OCI-LY1 (cell line): ENCODE results near the gene PCDHA1.
"Not testable (repeated sequence)": the region's sequence is repeated elsewhere in the genome, so short reads cannot be mapped to it uniquely, and the experiment has no call there.

Source experiments
- H2AFZ ChIP-seq: fragments of 200-600 bp; sonication (generic), shearing (Covaris generic); 2 replicates; pipeline ENCODE4 v1.6.0; 2014; ENCODE audit warnings: antibody characterized with exemption, mild to moderate bottlenecking, low read length
- H3F3A ChIP-seq: fragments of 200-600 bp; sonication (generic), shearing (Covaris generic); 2 replicates; pipeline ENCODE4 v1.6.0; 2014; ENCODE audit warnings: mild to moderate bottlenecking, antibody characterized with exemption, low read length, moderate library complexity; ENCODE audit not compliant: insufficient read depth
- H3K27ac ChIP-seq: fragments of 200-600 bp; sonication (generic); 2 replicates; pipeline ENCODE4 v1.5.1; 2014; ENCODE audit warnings: low read length, mixed run types, mild to moderate bottlenecking, low read depth; ENCODE audit not compliant: poor library complexity, severe bottlenecking
- H3K27me3 ChIP-seq: fragments of 200-600 bp; sonication (generic); 2 replicates; pipeline ENCODE4 v1.6.0; 2014; ENCODE audit warnings: antibody characterized with exemption, mild to moderate bottlenecking, low read length, moderate library complexity; ENCODE audit not compliant: insufficient read depth
- H3K36me3 ChIP-seq: fragments of 200-600 bp; sonication (generic); 2 replicates; pipeline ENCODE4 v1.6.1; 2014; ENCODE audit warnings: mild to moderate bottlenecking, antibody characterized with exemption, low read length, moderate library complexity, mixed read lengths; ENCODE audit not compliant: insufficient read depth
- H3K4me1 ChIP-seq: fragments of 200-600 bp; sonication (generic); 2 replicates; pipeline ENCODE4 v1.5.1; 2014; ENCODE audit warnings: mild to moderate bottlenecking, low read length, moderate library complexity; ENCODE audit not compliant: insufficient read depth, severe bottlenecking
- H3K4me2 ChIP-seq: fragments of 200-600 bp; sonication (generic), shearing (Covaris generic); 2 replicates; pipeline ENCODE4 v1.6.1; 2014; ENCODE audit warnings: low read length
- H3K4me3 ChIP-seq: fragments of 200-600 bp; sonication (generic); 2 replicates; pipeline ENCODE4 v1.5.1; 2014; ENCODE audit warnings: low read length, low read depth, mild to moderate bottlenecking, mixed read lengths; ENCODE audit not compliant: poor library complexity, severe bottlenecking
- H3K79me2 ChIP-seq: fragments of 200-600 bp; shearing (Covaris generic); 2 replicates; pipeline ENCODE4 v1.6.1; 2016; ENCODE audit warnings: mixed run types, low read length, mixed read lengths; ENCODE audit not compliant: insufficient read depth
- H3K9ac ChIP-seq: fragments of 200-600 bp; sonication (generic), shearing (Covaris generic); 2 replicates; pipeline ENCODE4 v1.6.1; 2014; ENCODE audit warnings: mild to moderate bottlenecking, low read length, mixed read lengths
- H3K9me2 ChIP-seq: fragments of 200-600 bp; sonication (generic), shearing (Covaris generic); 2 replicates; pipeline ENCODE4 v1.6.1; 2014; ENCODE audit warnings: low read depth, mild to moderate bottlenecking, low read length, mixed read lengths
- H3K9me3 ChIP-seq: fragments of 200-600 bp; shearing (Covaris generic); 2 replicates; pipeline ENCODE4 v1.6.1; 2014; ENCODE audit warnings: low read length, mixed read lengths
- H4K20me1 ChIP-seq: fragments of 200-600 bp; sonication (generic), shearing (Covaris generic); 2 replicates; pipeline ENCODE4 v1.6.0; 2016; ENCODE audit warnings: mild to moderate bottlenecking, low read length; ENCODE audit not compliant: insufficient read depth
- EZH2 ChIP-seq: fragments of 200-600 bp; sonication (generic), shearing (Covaris generic); IDR thresholded peaks from 2 replicates; pipeline ENCODE4 v1.8.0; 2017; ENCODE audit warnings: borderline replicate concordance, mixed run types, mild to moderate bottlenecking, antibody characterized with exemption, low read length, moderate library complexity, mixed read lengths
- TF ChIP-seq, protein P1 (sequence below): fragments of 200-600 bp; sonication (generic), shearing (Covaris generic); IDR thresholded peaks from 2 replicates; pipeline ENCODE4 v1.5.1; 2017; ENCODE audit warnings: mild to moderate bottlenecking, antibody characterized with exemption, low read length, moderate library complexity, mixed read lengths

The PCDHA1 gene

DNA sequence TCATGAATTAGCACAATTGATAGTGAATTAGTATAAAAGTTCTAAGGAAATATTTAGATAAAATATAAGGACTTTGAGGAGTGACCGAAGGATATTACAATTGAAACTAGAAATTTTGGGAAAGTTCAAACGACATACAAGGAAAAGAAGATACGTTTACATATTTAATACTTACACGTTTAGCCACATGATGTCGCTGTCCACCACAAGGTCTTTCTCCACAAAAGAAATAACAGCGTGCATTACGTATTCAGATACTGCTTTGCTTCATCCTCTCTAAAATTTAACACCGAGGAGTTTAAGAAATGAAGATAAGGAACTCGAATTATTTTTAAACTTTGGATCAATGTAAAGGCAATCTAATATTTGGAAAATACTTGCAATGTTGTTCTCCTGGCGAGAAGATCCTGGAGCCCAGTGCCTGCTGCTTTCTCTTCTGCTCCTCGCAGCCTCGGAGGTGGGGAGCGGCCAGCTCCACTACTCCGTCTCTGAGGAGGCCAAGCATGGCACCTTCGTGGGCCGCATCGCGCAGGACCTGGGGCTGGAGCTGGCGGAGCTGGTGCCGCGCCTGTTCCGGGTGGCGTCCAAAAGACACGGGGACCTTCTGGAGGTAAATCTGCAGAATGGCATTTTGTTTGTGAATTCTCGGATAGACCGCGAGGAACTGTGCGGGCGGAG, 15.0 kb downstream of the PCDHA1 start, which contains the start of gene PCDHA3:
Gene PCDHA3, plus strand, starts transcription at position 242 of the 678 bp plus-strand sequence.
- no peak within 1 kb of the TSS for H2AFZ ChIP-seq
- H3K9ac ChIP-seq: no peak within 1 kb of the TSS
- H3K4me3 ChIP-seq: no peak within 1 kb of the TSS
- H3K9me3 ChIP-seq: no peaks in the 10 kb centered on the region
- H3K9me2 ChIP-seq: no peaks in the 10 kb centered on the region
- H3K4me1 ChIP-seq: no peaks in the 10 kb centered on the region
- no peaks in the 10 kb centered on the region for H3K79me2 ChIP-seq
- no peaks in the 10 kb centered on the region for H3K27me3 ChIP-seq
- no peak for TF ChIP-seq EZH2
- TF ChIP-seq, protein P1, sequence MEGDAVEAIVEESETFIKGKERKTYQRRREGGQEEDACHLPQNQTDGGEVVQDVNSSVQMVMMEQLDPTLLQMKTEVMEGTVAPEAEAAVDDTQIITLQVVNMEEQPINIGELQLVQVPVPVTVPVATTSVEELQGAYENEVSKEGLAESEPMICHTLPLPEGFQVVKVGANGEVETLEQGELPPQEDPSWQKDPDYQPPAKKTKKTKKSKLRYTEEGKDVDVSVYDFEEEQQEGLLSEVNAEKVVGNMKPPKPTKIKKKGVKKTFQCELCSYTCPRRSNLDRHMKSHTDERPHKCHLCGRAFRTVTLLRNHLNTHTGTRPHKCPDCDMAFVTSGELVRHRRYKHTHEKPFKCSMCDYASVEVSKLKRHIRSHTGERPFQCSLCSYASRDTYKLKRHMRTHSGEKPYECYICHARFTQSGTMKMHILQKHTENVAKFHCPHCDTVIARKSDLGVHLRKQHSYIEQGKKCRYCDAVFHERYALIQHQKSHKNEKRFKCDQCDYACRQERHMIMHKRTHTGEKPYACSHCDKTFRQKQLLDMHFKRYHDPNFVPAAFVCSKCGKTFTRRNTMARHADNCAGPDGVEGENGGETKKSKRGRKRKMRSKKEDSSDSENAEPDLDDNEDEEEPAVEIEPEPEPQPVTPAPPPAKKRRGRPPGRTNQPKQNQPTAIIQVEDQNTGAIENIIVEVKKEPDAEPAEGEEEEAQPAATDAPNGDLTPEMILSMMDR: peak; percentile 15; the same call in 1 of the 2 replicates
- no peaks in the 10 kb centered on the region for H3F3A ChIP-seq
- H3K36me3 ChIP-seq: no peaks in the 10 kb centered on the region
- H3K27ac ChIP-seq: no peak within 1 kb of the TSS
- H3K4me2 ChIP-seq: no peak within 1 kb of the TSS
- H4K20me1 ChIP-seq: no peaks in the 10 kb centered on the region

DNA sequence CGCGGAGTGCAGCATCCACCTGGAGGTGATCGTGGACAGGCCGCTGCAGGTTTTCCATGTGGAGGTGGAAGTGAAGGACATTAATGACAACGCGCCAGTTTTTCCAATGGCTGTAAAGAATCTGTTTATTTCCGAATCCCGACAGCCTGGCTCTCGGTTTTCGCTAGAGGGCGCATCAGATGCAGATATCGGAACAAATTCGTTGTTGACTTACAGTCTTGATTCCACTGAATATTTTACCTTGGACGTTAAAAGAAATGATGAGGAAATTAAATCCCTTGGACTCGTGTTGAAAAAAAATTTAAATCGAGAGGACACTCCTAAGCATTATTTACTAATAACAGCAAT, 15.5 kb downstream of the PCDHA1 start:
- Histone ChIP-seq H3K9me3 (no peaks in the 10 kb centered on the region), H3F3A (no peaks in the 10 kb centered on the region), H3K27ac (no peak overlapping the region), H3K4me1 (no peaks in the 10 kb centered on the region), H3K9me2 (no peaks in the 10 kb centered on the region), H3K36me3 (no peaks in the 10 kb centered on the region), H3K9ac (no peak overlapping the region), H3K27me3 (no peaks in the 10 kb centered on the region), H3K4me2 (no peak overlapping the region), H4K20me1 (no peaks in the 10 kb centered on the region), H2AFZ (no peak overlapping the region), H3K79me2 (no peaks in the 10 kb centered on the region), H3K4me3 (no peak overlapping the region)
- TF ChIP-seq, protein P1: no peak
- TF ChIP-seq EZH2: no peak

DNA sequence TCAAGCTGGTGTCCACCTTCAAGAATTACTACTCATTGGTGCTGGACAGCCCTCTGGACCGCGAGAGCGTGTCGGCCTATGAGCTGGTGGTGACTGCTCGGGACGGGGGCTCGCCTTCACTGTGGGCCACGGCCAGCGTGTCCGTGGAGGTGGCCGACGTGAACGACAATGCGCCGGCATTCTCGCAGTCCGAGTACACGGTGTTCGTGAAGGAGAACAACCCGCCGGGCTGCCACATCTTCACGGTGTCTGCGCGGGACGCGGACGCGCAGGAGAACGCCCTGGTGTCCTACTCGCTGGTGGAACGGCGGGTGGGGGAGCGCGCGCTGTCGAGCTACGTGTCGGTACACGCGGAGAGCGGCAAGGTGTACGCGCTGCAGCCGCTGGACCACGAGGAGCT, 16.4 kb downstream of the PCDHA1 start:
- not testable (repeated sequence) for H3K27ac ChIP-seq, H3K36me3 ChIP-seq, H3K9me3 ChIP-seq, H3K9me2 ChIP-seq, H3K4me3 ChIP-seq, H4K20me1 ChIP-seq, H3K9ac ChIP-seq, H3K27me3 ChIP-seq, H2AFZ ChIP-seq, H3K4me1 ChIP-seq, H3K4me2 ChIP-seq, H3F3A ChIP-seq, H3K79me2 ChIP-seq

DNA sequence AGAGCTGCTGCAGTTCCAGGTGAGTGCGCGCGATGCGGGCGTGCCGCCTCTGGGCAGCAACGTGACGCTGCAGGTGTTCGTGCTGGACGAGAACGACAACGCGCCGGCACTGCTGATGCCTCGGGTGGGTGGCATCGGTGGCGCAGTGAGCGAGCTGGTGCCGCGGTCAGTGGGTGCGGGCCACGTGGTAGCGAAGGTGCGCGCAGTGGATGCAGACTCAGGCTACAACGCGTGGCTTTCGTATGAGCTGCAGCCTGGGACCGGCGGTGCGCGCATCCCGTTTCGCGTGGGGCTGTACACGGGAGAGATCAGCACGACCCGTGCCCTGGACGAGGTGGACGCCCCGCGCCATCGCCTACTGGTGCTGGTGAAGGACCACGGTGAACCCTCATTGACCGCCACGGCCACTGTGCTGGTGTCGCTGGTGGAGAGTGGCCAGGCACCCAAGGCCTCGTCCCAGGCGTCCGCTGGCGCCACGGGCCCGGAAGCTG, 16.9 kb downstream of the PCDHA1 start:
- Histone ChIP-seq H3F3A (no peaks in the 10 kb centered on the region), H3K4me3 (no peak overlapping the region), H3K36me3 (no peaks in the 10 kb centered on the region), H3K9me3 (no peaks in the 10 kb centered on the region), H3K9me2 (no peaks in the 10 kb centered on the region), H2AFZ (no peak overlapping the region), H3K4me2 (no peak overlapping the region), H3K27me3 (no peaks in the 10 kb centered on the region), H4K20me1 (no peaks in the 10 kb centered on the region), H3K27ac (no peak overlapping the region), H3K79me2 (no peaks in the 10 kb centered on the region), H3K9ac (no peak overlapping the region), H3K4me1 (no peaks in the 10 kb centered on the region)
- TF ChIP-seq EZH2: no peak
